DMS53 (cell line): ENCODE data around the gene GALNT12.

Source experiments
- DNase-seq: peaks from one replicate; lab custom pipeline; 2025; lab: John Stamatoyannopoulos, UW

The GALNT12 gene

GRCh38 chr9:98781588-98782383 is 25.7 kb upstream of the GALNT12 start:
- no peak for DNase-seq

GRCh38 chr9:98783518-98784226 is 23.8 kb upstream of the GALNT12 start:
- no peak for DNase-seq

- no peak for DNase-seq
These were observed 22.4 kb upstream of the GALNT12 start for GRCh38 chr9:98784831-98785806.

GRCh38 chr9:98786750-98787510 is 20.5 kb upstream of the GALNT12 start:
- no peak for DNase-seq

GRCh38 chr9:98787766-98788335 is 19.6 kb upstream of the GALNT12 start:
- DNase-seq, result no peak

- DNase-seq, result no peak
These were observed 17.9 kb upstream of the GALNT12 start for GRCh38 chr9:98789483-98790133.

GRCh38 chr9:98790134-98790841 is 17.2 kb upstream of the GALNT12 start:
- no peak for DNase-seq

GRCh38 chr9:98790842-98791607 is 16.4 kb upstream of the GALNT12 start:
- peak; percentile 57 for DNase-seq

GRCh38 chr9:98791608-98792490 is 15.6 kb upstream of the GALNT12 start:
- no peak for DNase-seq

- DNase-seq, result no peak
These were observed 14.4 kb upstream of the GALNT12 start for GRCh38 chr9:98793031-98793430.

GRCh38 chr9:98794802-98795201 is 12.7 kb upstream of the GALNT12 start:
- DNase-seq, result no peak

- no peak for DNase-seq
These were observed 12.0 kb upstream of the GALNT12 start for GRCh38 chr9:98795295-98795955.

GRCh38 chr9:98795970-98796363 is 11.5 kb upstream of the GALNT12 start:
- peak; percentile 69 for DNase-seq

- DNase-seq, result peak; percentile 88
These were observed 10.9 kb upstream of the GALNT12 start, which contains the start of gene ANKS6 for GRCh38 chr9:98796364-98797101. ANKS6 (minus strand) TSS chr9:98796555; CDS start chr9:98796491, 64 bp downstream.

- no peak for DNase-seq
These were observed 10.0 kb upstream of the GALNT12 start for GRCh38 chr9:98797491-98797890.

GRCh38 chr9:98798254-98798653 is 9.2 kb upstream of the GALNT12 start:
- DNase-seq, result no peak

- no peak for DNase-seq
These were observed 5.9 kb upstream of the GALNT12 start for GRCh38 chr9:98801561-98801960.
